ENCODE data around the gene TINCR. TPM values are rescaled to one million over a fixed set of nuclear protein-coding genes. Genes with fewer than 3 reads are reported as not detected.
"Not testable (repeated sequence)": the region's sequence is repeated elsewhere in the genome, so short reads cannot be mapped to it uniquely, and the experiment has no call there.

TINCR gene
- total and polyA plus RNA-seq, 2 donors (not counting 1 experiment from before 2014, with no cell fraction given), result 0.42 to 0.54 TPM

GRCh38 chr19:5537870-5538269 is 29.9 kb downstream of the TINCR start:
- ATAC-seq (ENCODE audit: low read depth) (no peak), DNase-seq (no peak)
- no peak overlapping the region for H3K9ac ChIP-seq (ENCODE audit: low read length)
- Mint-ChIP-seq H3K4me1 (no peaks in the 10 kb centered on the region), H3K9me3 (ENCODE audit: insufficient read depth) (peaks cover 10% of the 10 kb centered on the region), H3K27ac (no peak overlapping the region), H3K27me3 (peaks cover 23% of the 10 kb centered on the region), H3K4me3 (no peak overlapping the region)
- no peak overlapping the region for H3K4me2 ChIP-seq (replicated peaks; ENCODE audit: low read depth, low read length, poor library complexity, severe bottlenecking)
- H2AFZ ChIP-seq (ENCODE audit: insufficient read depth, low read depth, low read length, poor library complexity, severe bottlenecking), result no peak overlapping the region
- TF ChIP-seq, protein P1, sequence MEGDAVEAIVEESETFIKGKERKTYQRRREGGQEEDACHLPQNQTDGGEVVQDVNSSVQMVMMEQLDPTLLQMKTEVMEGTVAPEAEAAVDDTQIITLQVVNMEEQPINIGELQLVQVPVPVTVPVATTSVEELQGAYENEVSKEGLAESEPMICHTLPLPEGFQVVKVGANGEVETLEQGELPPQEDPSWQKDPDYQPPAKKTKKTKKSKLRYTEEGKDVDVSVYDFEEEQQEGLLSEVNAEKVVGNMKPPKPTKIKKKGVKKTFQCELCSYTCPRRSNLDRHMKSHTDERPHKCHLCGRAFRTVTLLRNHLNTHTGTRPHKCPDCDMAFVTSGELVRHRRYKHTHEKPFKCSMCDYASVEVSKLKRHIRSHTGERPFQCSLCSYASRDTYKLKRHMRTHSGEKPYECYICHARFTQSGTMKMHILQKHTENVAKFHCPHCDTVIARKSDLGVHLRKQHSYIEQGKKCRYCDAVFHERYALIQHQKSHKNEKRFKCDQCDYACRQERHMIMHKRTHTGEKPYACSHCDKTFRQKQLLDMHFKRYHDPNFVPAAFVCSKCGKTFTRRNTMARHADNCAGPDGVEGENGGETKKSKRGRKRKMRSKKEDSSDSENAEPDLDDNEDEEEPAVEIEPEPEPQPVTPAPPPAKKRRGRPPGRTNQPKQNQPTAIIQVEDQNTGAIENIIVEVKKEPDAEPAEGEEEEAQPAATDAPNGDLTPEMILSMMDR (IDR thresholded peaks at IDR 0.05), result no peak
- TF ChIP-seq EZH2 (IDR thresholded peaks at IDR 0.05; ENCODE audit: borderline replicate concordance, insufficient read depth, low read depth, low read length, poor library complexity, severe bottlenecking), result no peak
- intact Hi-C loops (cut with micrococcal nuclease), result no loop called here
- CTCF ChIA-PET, result no interaction called here
- no peaks in the 10 kb centered on the region for H3K36me3 ChIP-seq (replicated peaks in 1 of 2; ENCODE audit: control extremely low read depth in 1 of 2, control insufficient read depth in 1 of 2, extremely low read depth in 1 of 2, insufficient read depth in 2 of 2, low read length in 1 of 2)
- POLR2A ChIA-PET, result no interaction called here
- no peaks in the 10 kb centered on the region for H3K79me2 ChIP-seq (ENCODE audit: control insufficient read depth, insufficient read depth, low read length)
- H3K9me3 ChIP-seq (ENCODE audit: control extremely low read depth in 1 of 3, control insufficient read depth in 2 of 3, insufficient read depth in 1 of 3, low read length in 2 of 3), result peaks cover 0 to 42% (median 19%) of the 10 kb centered on the region in 3 donors
- peaks cover 0 to 25% (median 2%) of the 10 kb centered on the region in 4 experiments for H3K27me3 ChIP-seq (replicated peaks in 1 of 4; ENCODE audit: control extremely low read depth in 1 of 4, control insufficient read depth in 3 of 4, insufficient read depth in 4 of 4, low read length in 3 of 4)
- WGBS (ENCODE audit: insufficient coverage), result 72% methylated on average over 12 of the region's 12 CpGs
- no peak overlapping the region for H3K4me3 ChIP-seq (ENCODE audit: control extremely low read depth in 1 of 5, extremely low read depth in 1 of 5, insufficient read depth in 1 of 5, low read depth in 2 of 5, low read length in 4 of 5)
- no peaks in the 10 kb centered on the region for H3K4me1 ChIP-seq (ENCODE audit: control insufficient read depth in 2 of 2, insufficient read depth in 2 of 2, low read length in 2 of 2)
- H3K27ac ChIP-seq (ENCODE audit: low read length in 2 of 2), result no peak overlapping the region
- H4K20me1 ChIP-seq (ENCODE audit: control insufficient read depth, insufficient read depth, low read length, poor library complexity, severe bottlenecking), result no peaks in the 10 kb centered on the region

GRCh38 chr19:5536982-5537579 is 30.7 kb downstream of the TINCR start:
- intact Hi-C loops (cut with micrococcal nuclease); H3K36me3 ChIP-seq (replicated peaks in 1 of 2; ENCODE audit: control extremely low read depth in 1 of 2, control insufficient read depth in 1 of 2, extremely low read depth in 1 of 2, insufficient read depth in 2 of 2, low read length in 1 of 2); ATAC-seq (ENCODE audit: low read depth); H3K27ac Mint-ChIP-seq; H3K4me1 ChIP-seq (ENCODE audit: control insufficient read depth in 2 of 2, insufficient read depth in 2 of 2, low read length in 2 of 2); H3K9ac ChIP-seq (ENCODE audit: low read length); CTCF ChIA-PET; POLR2A ChIA-PET; H3K4me2 ChIP-seq (replicated peaks; ENCODE audit: low read depth, low read length, poor library complexity, severe bottlenecking); H3K27ac ChIP-seq (ENCODE audit: low read length in 2 of 2); H4K20me1 ChIP-seq (ENCODE audit: control insufficient read depth, insufficient read depth, low read length, poor library complexity, severe bottlenecking); DNase-seq; H3K4me3 ChIP-seq (ENCODE audit: control extremely low read depth in 1 of 5, extremely low read depth in 1 of 5, insufficient read depth in 1 of 5, low read depth in 2 of 5, low read length in 4 of 5); H3K4me1 Mint-ChIP-seq; H2AFZ ChIP-seq (ENCODE audit: insufficient read depth, low read depth, low read length, poor library complexity, severe bottlenecking); H3K4me3 Mint-ChIP-seq; H3K9me3 Mint-ChIP-seq (ENCODE audit: insufficient read depth); H3K79me2 ChIP-seq (ENCODE audit: control insufficient read depth, insufficient read depth, low read length): not testable (repeated sequence)
- 86% methylated on average over 4 of the region's 12 CpGs for WGBS (ENCODE audit: insufficient coverage)
- Histone ChIP-seq H3K9me3 (ENCODE audit: control extremely low read depth in 1 of 3, control insufficient read depth in 2 of 3, insufficient read depth in 1 of 3, low read length in 2 of 3) (peaks cover 0 to 48% (median 19%) of the 10 kb centered on the region in 3 donors), H3K27me3 (replicated peaks in 1 of 4; ENCODE audit: control extremely low read depth in 1 of 4, control insufficient read depth in 3 of 4, insufficient read depth in 4 of 4, low read length in 3 of 4) (peaks cover 0 to 25% (median 2%) of the 10 kb centered on the region in 4 experiments)
- H3K27me3 Mint-ChIP-seq, result peaks cover 23% of the 10 kb centered on the region
